Transverse colon (tissue), 3 donors: Measurements from ENCODE around the gene ANKRD44.

Source experiments
- CTCF ChIP-seq, 5 experiments: fragments of 200-600 bp in 3 of 5; fragments of 450-650 bp in 2 of 5; sonication (generic) in 3 of 5; IDR thresholded peaks; 1 replicate in 2 of 5; 2 replicates in 3 of 5; pipeline ENCODE4 v1.5.1; 2016 to 2017; ENCODE audit warnings: antibody characterized with exemption in 5 of 5, inconsistent platforms in 3 of 5, mild to moderate bottlenecking in 2 of 5, moderate library complexity in 1 of 5
- EP300 ChIP-seq: sonication (generic); formaldehyde crosslinking; IDR thresholded peaks from one replicate; pipeline ENCODE4 v1.6.1; 2017; ENCODE audit warnings: antibody characterized with exemption, low read depth
- POLR2A ChIP-seq: fragments of 450-650 bp; IDR thresholded peaks from one replicate; pipeline ENCODE4 v1.6.1; 2016; ENCODE audit warnings: antibody characterized with exemption, mild to moderate bottlenecking, moderate library complexity

GRCh38 chr2:196989496-196989895, 321.1 kb downstream of the ANKRD44 start:
- TF ChIP-seq CTCF (IDR thresholded peaks at IDR 0.05) (no peak), EP300 (no peak), POLR2A (no peak)
